Measurements from ENCODE around the gene SEC24A.

DNA sequence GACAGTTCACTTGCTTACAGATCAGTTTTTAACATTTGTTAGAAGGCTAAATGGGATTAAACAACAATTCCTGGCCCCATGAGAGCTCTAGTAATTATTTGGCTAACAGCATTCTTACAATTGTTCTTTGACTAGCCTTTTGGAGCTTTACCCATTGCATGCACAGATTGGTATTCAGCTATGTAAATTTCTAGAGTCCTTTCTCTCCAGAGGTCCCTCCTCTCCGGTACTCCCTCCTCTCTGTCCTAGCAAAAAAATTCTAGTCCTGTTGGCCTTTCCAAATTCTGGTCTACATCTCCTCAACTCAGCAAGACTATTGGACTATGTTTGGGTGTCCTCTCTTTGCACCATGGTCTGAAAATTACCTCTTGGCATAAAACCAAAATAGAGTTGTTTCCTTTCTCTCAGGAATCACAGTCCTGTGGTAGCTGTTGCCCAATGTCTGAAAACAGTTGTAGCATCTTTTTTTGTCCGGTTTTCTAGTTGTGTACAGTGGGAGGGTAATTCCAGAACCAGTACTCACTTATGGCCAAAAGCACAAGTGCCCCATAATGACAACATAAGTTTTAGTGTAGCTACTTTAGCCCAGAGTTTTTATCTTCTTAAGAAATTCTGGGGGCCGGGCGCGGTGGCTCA is 34.0 kb upstream of the SEC24A start:
- TF ChIP-seq, protein P1, sequence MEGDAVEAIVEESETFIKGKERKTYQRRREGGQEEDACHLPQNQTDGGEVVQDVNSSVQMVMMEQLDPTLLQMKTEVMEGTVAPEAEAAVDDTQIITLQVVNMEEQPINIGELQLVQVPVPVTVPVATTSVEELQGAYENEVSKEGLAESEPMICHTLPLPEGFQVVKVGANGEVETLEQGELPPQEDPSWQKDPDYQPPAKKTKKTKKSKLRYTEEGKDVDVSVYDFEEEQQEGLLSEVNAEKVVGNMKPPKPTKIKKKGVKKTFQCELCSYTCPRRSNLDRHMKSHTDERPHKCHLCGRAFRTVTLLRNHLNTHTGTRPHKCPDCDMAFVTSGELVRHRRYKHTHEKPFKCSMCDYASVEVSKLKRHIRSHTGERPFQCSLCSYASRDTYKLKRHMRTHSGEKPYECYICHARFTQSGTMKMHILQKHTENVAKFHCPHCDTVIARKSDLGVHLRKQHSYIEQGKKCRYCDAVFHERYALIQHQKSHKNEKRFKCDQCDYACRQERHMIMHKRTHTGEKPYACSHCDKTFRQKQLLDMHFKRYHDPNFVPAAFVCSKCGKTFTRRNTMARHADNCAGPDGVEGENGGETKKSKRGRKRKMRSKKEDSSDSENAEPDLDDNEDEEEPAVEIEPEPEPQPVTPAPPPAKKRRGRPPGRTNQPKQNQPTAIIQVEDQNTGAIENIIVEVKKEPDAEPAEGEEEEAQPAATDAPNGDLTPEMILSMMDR (IDR thresholded peaks at IDR 0.05): no peak
- no peak for TF ChIP-seq ZFX (IDR thresholded peaks at IDR 0.05; ENCODE audit: borderline replicate concordance)

Data from 22Rv1 (cell line).